ENCODE data around the gene SPTBN5.

The SPTBN5 gene

GRCh38 chr15:41926185-41927056, 32.6 kb upstream of the SPTBN5 start:
- TF ChIP-seq FOXP2 (optimal IDR thresholded peaks at IDR 0.05; ENCODE audit: borderline replicate concordance, extremely low read depth, extremely low read length, insufficient read depth) (no peak), REST (IDR thresholded peaks at IDR 0.05; ENCODE audit: insufficient read depth in 1 of 2, low read depth in 2 of 2, low read length in 2 of 2) (no peak), POLR2AphosphoS5 (IDR thresholded peaks at IDR 0.05; ENCODE audit: low read depth, low read length) (no peak), SIN3A (IDR thresholded peaks at IDR 0.05; ENCODE audit: borderline replicate concordance, insufficient read depth, low read length) (no peak), TAF1 (IDR thresholded peaks at IDR 0.05; ENCODE audit: borderline replicate concordance, insufficient read depth, low read length) (no peak)

DNA sequence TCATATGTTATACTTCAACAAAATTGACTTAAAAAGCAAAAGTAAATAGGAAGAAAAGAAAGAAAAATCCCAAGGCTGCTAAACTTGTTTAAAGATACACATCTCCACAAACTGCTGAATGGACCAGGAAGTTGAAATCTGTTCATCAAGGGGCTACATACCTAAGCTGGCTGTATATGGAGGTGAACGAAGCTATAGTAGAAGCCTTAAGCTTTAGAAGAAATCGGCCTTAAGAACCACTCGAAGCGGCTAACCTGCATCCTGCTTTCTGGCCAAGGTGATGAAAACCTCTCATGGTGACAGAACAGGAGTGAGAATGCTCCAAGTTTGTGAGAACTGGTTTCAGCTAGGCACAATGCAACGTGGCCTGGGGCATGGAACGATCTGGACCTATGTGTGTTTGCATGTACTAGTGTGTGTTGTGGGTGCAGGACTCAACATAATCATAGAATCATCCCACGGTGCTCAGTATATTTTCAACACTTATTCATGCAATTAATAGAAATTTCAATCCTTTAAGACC, 31.3 kb upstream of the SPTBN5 start:
- TF ChIP-seq REST (IDR thresholded peaks at IDR 0.05; ENCODE audit: insufficient read depth in 1 of 2, low read depth in 2 of 2, low read length in 2 of 2): no peak
- no peak for TF ChIP-seq TAF1 (IDR thresholded peaks at IDR 0.05; ENCODE audit: borderline replicate concordance, insufficient read depth, low read length)
- TF ChIP-seq FOXP2 (optimal IDR thresholded peaks at IDR 0.05; ENCODE audit: borderline replicate concordance, extremely low read depth, extremely low read length, insufficient read depth): no peak
- TF ChIP-seq SIN3A (IDR thresholded peaks at IDR 0.05; ENCODE audit: borderline replicate concordance, insufficient read depth, low read length): no peak
- TF ChIP-seq POLR2AphosphoS5 (IDR thresholded peaks at IDR 0.05; ENCODE audit: low read depth, low read length): no peak

GRCh38 chr15:41923401-41923997, 29.6 kb upstream of the SPTBN5 start:
- no peak for TF ChIP-seq POLR2AphosphoS5 (IDR thresholded peaks at IDR 0.05; ENCODE audit: low read depth, low read length)
- no peak for TF ChIP-seq REST (IDR thresholded peaks at IDR 0.05; ENCODE audit: insufficient read depth in 1 of 2, low read depth in 2 of 2, low read length in 2 of 2)
- TF ChIP-seq FOXP2 (optimal IDR thresholded peaks at IDR 0.05; ENCODE audit: borderline replicate concordance, extremely low read depth, extremely low read length, insufficient read depth): no peak
- no peak for TF ChIP-seq TAF1 (IDR thresholded peaks at IDR 0.05; ENCODE audit: borderline replicate concordance, insufficient read depth, low read length)
- TF ChIP-seq SIN3A (IDR thresholded peaks at IDR 0.05; ENCODE audit: borderline replicate concordance, insufficient read depth, low read length): no peak

DNA sequence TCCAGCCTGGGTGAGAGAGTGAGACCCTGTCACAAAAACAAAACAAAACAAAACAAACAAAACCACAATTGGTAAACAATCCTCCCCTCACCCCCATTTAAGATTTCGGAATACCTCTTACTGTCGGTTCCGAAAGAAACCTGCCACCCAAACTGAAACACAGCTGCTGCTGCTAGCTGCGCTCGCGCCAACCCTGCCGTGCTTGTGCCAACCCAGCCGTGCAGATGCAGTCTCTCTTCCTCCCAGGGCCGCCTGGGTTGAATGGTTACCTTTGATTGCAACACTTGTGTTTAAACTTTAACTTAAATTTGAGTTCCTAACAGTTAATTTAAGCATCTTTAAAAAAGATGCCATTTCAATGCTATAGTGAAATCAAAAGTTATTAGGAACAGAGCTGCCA, 28.5 kb upstream of the SPTBN5 start:
- TF ChIP-seq POLR2AphosphoS5 (IDR thresholded peaks at IDR 0.05; ENCODE audit: low read depth, low read length) (no peak), FOXP2 (optimal IDR thresholded peaks at IDR 0.05; ENCODE audit: borderline replicate concordance, extremely low read depth, extremely low read length, insufficient read depth) (no peak), SIN3A (IDR thresholded peaks at IDR 0.05; ENCODE audit: borderline replicate concordance, insufficient read depth, low read length) (no peak), REST (IDR thresholded peaks at IDR 0.05; ENCODE audit: insufficient read depth in 1 of 2, low read depth in 2 of 2, low read length in 2 of 2) (no peak), TAF1 (IDR thresholded peaks at IDR 0.05; ENCODE audit: borderline replicate concordance, insufficient read depth, low read length) (no peak)
